Upper lobe of left lung (tissue), 6 donors: ENCODE results near the gene KCNIP1. TPM values are rescaled to one million over a fixed set of nuclear protein-coding genes. Genes with fewer than 3 reads are reported as not detected.

ENCODE experiments used
- ATAC-seq, 2 donors: fragments of 200-7000 bp; cut with Tn5 transposase; one replicate each; pipeline ENCODE4 v1.9.1; 2022; ENCODE audit warnings: mild to moderate bottlenecking in 2 of 2, moderate library complexity in 2 of 2; ENCODE audit not compliant: low FRiP score in 2 of 2
- DNase-seq, 2 donors: peaks; one replicate each; pipeline ENCODE4 v3.0.0-alpha.2; 2019 to 2020
- H3K27ac ChIP-seq, 4 donors: fragments of 200-600 bp; sonication (generic); one replicate each; pipeline ENCODE4 v1.5.1; 2016 to 2019
- H3K27me3 ChIP-seq, 4 donors: fragments of 200-600 bp; sonication (generic); one replicate each; pipeline ENCODE4 v1.5.1; 2017 to 2019
- H3K36me3 ChIP-seq, 4 donors: fragments of 200-600 bp; sonication (generic); one replicate each; pipeline ENCODE4 v1.5.1; 2016 to 2019
- H3K4me1 ChIP-seq, 4 donors: fragments of 200-600 bp; sonication (generic); one replicate each; pipeline ENCODE4 v1.5.1; 2018 to 2019
- H3K4me3 ChIP-seq, 4 donors: fragments of 200-600 bp; sonication (generic); one replicate each; pipeline ENCODE4 v1.5.1; 2017 to 2019; ENCODE audit warnings: mild to moderate bottlenecking in 2 of 4, moderate library complexity in 1 of 4
- H3K9me3 ChIP-seq, 4 donors: fragments of 200-600 bp; sonication (generic); one replicate each; pipeline ENCODE4 v1.5.1; 2018 to 2019
- CTCF ChIP-seq, 6 experiments: fragments of 450-650 bp in 4 of 6; fragments of 200-600 bp in 2 of 6; sonication (generic) in 2 of 6; IDR thresholded peaks; one replicate each; pipeline ENCODE4 v1.5.1; 2016 to 2019; ENCODE audit warnings: antibody characterized with exemption in 6 of 6
- EP300 ChIP-seq, 4 donors: sonication (generic); formaldehyde crosslinking; IDR thresholded peaks; one replicate each; pipeline ENCODE4 v1.5.1; 2017; ENCODE audit warnings: antibody characterized with exemption in 4 of 4, control low read depth in 2 of 4
- POLR2A ChIP-seq, 4 donors: fragments of 450-650 bp; IDR thresholded peaks; one replicate each; pipeline ENCODE4 v1.5.1; 2016 to 2017; ENCODE audit warnings: antibody characterized with exemption in 4 of 4, mild to moderate bottlenecking in 2 of 4
- POLR2AphosphoS5 ChIP-seq, 2 donors: sonication (generic); formaldehyde crosslinking; IDR thresholded peaks; one replicate each; pipeline ENCODE4 v1.5.1; 2017; ENCODE audit warnings: antibody characterized with exemption in 2 of 2
- WGBS, 2 donors: methylation state at CpG; one replicate each; pipeline ENCODE4 v1.1.5; 2017 to 2018; 5-methylcytosine and 5-hydroxymethylcytosine counted together
- total RNA-seq, 6 donors: library from RNA; depleted of rRNA in 4 of 6; stranded (reverse); fragments of >200 nt in 4 of 6; gene quantifications; one replicate each; pipeline versions ENCODE4 v1.1.0 to v1.2.1, GENCODE V29; 2016 to 2021
- donor health status: DM: no; HTN: no; CAD: no; lungs with moderate emphysema.
- donor health status: DM: no; HTN: yes; CAD: no; lungs with severe emphysema.

KCNIP1 gene
- total RNA-seq, 6 donors from 2014 or later: 1.9 to 3.3 (median 2.9) TPM; not detected in 1

DNA sequence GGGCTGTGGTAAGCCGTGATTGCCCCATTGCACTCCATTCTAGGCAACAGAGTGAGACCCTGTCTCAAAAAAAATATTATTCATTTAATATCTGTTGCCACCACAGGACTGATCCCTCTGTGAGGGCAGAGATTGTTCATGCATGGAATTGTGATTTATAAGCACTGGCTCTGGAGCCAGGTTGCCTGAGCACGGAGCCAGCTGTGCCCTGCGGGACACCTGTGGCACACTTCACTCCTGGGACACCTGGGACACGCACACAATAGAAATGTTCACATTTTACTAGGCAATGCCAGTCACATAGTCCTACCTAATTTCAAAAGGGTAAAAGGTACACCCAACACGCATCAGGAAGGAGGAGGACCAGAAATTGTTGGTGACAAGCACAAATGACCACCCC is 196.7 kb downstream of the KCNIP1 start:
- whole genome bisulfite sequencing, 2 donors: 86 to 88% methylated on average over 5 of the region's 5 CpGs
- Histone ChIP-seq H3K4me3 (no peak overlapping the region), H3K27me3 (no peaks in the 10 kb centered on the region), H3K4me1 (no peaks in the 10 kb centered on the region), H3K27ac (no peak overlapping the region), H3K36me3 (no peaks in the 10 kb centered on the region), H3K9me3 (no peaks in the 10 kb centered on the region)
- DNase-seq: no peak
- ATAC-seq: no peak
- TF ChIP-seq POLR2AphosphoS5 (IDR thresholded peaks at IDR 0.05) (no peak), POLR2A (IDR thresholded peaks at IDR 0.05) (no peak), EP300 (IDR thresholded peaks at IDR 0.05) (no peak), CTCF (IDR thresholded peaks at IDR 0.05) (no peak)

- DNase-seq (no peak), ATAC-seq (no peak)
- Histone ChIP-seq H3K9me3 (no peaks in the 10 kb centered on the region), H3K27me3 (no peaks in the 10 kb centered on the region), H3K4me1 (no peaks in the 10 kb centered on the region), H3K36me3 (no peaks in the 10 kb centered on the region), H3K4me3 (no peak overlapping the region), H3K27ac (no peak overlapping the region)
- 49 to 80% methylated on average over 6 of the region's 6 CpGs for WGBS, 2 donors
- TF ChIP-seq CTCF (IDR thresholded peaks at IDR 0.05): no peak
- TF ChIP-seq POLR2A (IDR thresholded peaks at IDR 0.05): no peak
- no peak for TF ChIP-seq POLR2AphosphoS5 (IDR thresholded peaks at IDR 0.05)
- no peak for TF ChIP-seq EP300 (IDR thresholded peaks at IDR 0.05)
Measured at GRCh38 chr5:170701334-170701733, 197.5 kb downstream of the KCNIP1 start.

- Histone ChIP-seq H3K9me3 (peaks cover 0 to 2% (median under 1%) of the 10 kb centered on the region in 4 donors), H3K4me1 (no peaks in the 10 kb centered on the region), H3K27ac (no peak overlapping the region), H3K27me3 (no peaks in the 10 kb centered on the region), H3K36me3 (no peaks in the 10 kb centered on the region), H3K4me3 (no peak overlapping the region)
- WGBS, 2 donors: 75 to 77% methylated on average over 8 of the region's 8 CpGs
- no peak for ATAC-seq
- TF ChIP-seq CTCF (IDR thresholded peaks at IDR 0.05): no peak
- TF ChIP-seq EP300 (IDR thresholded peaks at IDR 0.05): no peak
- no peak for TF ChIP-seq POLR2AphosphoS5 (IDR thresholded peaks at IDR 0.05)
- TF ChIP-seq POLR2A (IDR thresholded peaks at IDR 0.05): no peak
- no peak for DNase-seq
Measured at GRCh38 chr5:170704417-170705192, 200.8 kb downstream of the KCNIP1 start.

- no peaks in the 10 kb centered on the region for H3K4me1 ChIP-seq
- no peak overlapping the region for H3K27ac ChIP-seq
- H3K9me3 ChIP-seq: peaks cover 0 to 11% (median 2%) of the 10 kb centered on the region in 4 donors
- WGBS, 2 donors: 68 to 80% methylated on average over 6 of the region's 6 CpGs
- TF ChIP-seq EP300 (IDR thresholded peaks at IDR 0.05): no peak
- no peak for TF ChIP-seq POLR2AphosphoS5 (IDR thresholded peaks at IDR 0.05)
- TF ChIP-seq CTCF (IDR thresholded peaks at IDR 0.05): no peak
- no peak for TF ChIP-seq POLR2A (IDR thresholded peaks at IDR 0.05)
- ATAC-seq (no peak), DNase-seq (no peak)
- H3K27me3 ChIP-seq: no peaks in the 10 kb centered on the region
- H3K36me3 ChIP-seq: no peaks in the 10 kb centered on the region
- H3K4me3 ChIP-seq: no peak overlapping the region
Measured at GRCh38 chr5:170709640-170710039, 205.8 kb downstream of the KCNIP1 start.

DNA sequence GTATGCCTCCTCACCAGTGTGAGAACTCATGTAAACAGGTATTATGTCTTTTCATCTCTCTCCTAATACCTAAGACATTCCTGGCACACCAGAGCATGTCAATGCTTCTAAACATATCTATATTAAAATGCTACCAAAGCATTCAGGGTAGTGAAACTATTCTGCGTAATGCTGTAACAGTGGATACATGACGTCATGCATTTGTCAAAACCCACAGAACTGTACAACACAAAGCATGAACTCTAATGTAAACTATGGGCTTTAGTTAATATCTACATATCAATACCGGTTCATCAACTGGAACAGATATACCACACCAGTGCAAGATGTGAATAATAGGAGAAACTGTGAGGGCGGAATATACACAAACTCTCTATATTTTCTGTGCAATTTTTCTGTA is 207.5 kb downstream of the KCNIP1 start:
- Histone ChIP-seq H3K9me3 (peaks cover 0 to 11% (median 2%) of the 10 kb centered on the region in 4 donors), H3K36me3 (no peaks in the 10 kb centered on the region), H3K4me1 (no peaks in the 10 kb centered on the region), H3K27ac (no peak overlapping the region), H3K27me3 (no peaks in the 10 kb centered on the region), H3K4me3 (no peak overlapping the region)
- TF ChIP-seq CTCF (IDR thresholded peaks at IDR 0.05) (no peak), EP300 (IDR thresholded peaks at IDR 0.05) (no peak), POLR2AphosphoS5 (IDR thresholded peaks at IDR 0.05) (no peak), POLR2A (IDR thresholded peaks at IDR 0.05) (no peak)
- 78 to 96% methylated on average over 4 of the region's 4 CpGs for whole genome bisulfite sequencing, 2 donors
- DNase-seq (no peak), ATAC-seq (no peak)
